Measurements from ENCODE around the gene SEC14L5.

SEC14L5 gene

GRCh38 chr16:4933433-4933832 lies 24.7 kb upstream of the SEC14L5 start:
- DNase-seq (ENCODE audit: low read depth), result no peak
- H3K4me3 ChIP-seq (ENCODE audit: low read depth, low read length), result no peak overlapping the region
- no peak for TF ChIP-seq POLR2A (IDR thresholded peaks at IDR 0.05; ENCODE audit: extremely low read depth, insufficient read length)
- no peak for TF ChIP-seq MAX (IDR thresholded peaks at IDR 0.05; ENCODE audit: low read depth, low read length)
- no peak for TF ChIP-seq MYC (IDR thresholded peaks at IDR 0.05; ENCODE audit: low read depth, low read length)
- TF ChIP-seq CTCF (IDR thresholded peaks at IDR 0.05; ENCODE audit: low read depth, low read length), result no peak

GRCh38 chr16:4933871-4934395 lies 24.2 kb upstream of the SEC14L5 start:
- no peak for TF ChIP-seq CTCF (IDR thresholded peaks at IDR 0.05; ENCODE audit: low read depth, low read length)
- TF ChIP-seq MAX (IDR thresholded peaks at IDR 0.05; ENCODE audit: low read depth, low read length), result no peak
- TF ChIP-seq POLR2A (IDR thresholded peaks at IDR 0.05; ENCODE audit: extremely low read depth, insufficient read length), result no peak
- DNase-seq (ENCODE audit: low read depth), result no peak
- no peak overlapping the region for H3K4me3 ChIP-seq (ENCODE audit: low read depth, low read length)

- no peak overlapping the region for H3K4me3 ChIP-seq (ENCODE audit: low read depth, low read length)
- TF ChIP-seq MYC (IDR thresholded peaks at IDR 0.05; ENCODE audit: low read depth, low read length), result no peak
- TF ChIP-seq POLR2A (IDR thresholded peaks at IDR 0.05; ENCODE audit: extremely low read depth, insufficient read length), result no peak
- no peak for TF ChIP-seq MAX (IDR thresholded peaks at IDR 0.05; ENCODE audit: low read depth, low read length)
- no peak for TF ChIP-seq CTCF (IDR thresholded peaks at IDR 0.05; ENCODE audit: low read depth, low read length)
- DNase-seq (ENCODE audit: low read depth), result no peak
Measured at GRCh38 chr16:4934591-4934990, 23.5 kb upstream of the SEC14L5 start.

- TF ChIP-seq CTCF (IDR thresholded peaks at IDR 0.05; ENCODE audit: low read depth, low read length) (no peak), POLR2A (IDR thresholded peaks at IDR 0.05; ENCODE audit: extremely low read depth, insufficient read length) (no peak), MAX (IDR thresholded peaks at IDR 0.05; ENCODE audit: low read depth, low read length) (no peak), MYC (IDR thresholded peaks at IDR 0.05; ENCODE audit: low read depth, low read length) (no peak)
- peak; percentile 80 for DNase-seq (ENCODE audit: low read depth)
- no peak overlapping the region for H3K4me3 ChIP-seq (ENCODE audit: low read depth, low read length)
Measured at GRCh38 chr16:4935241-4935855, 22.8 kb upstream of the SEC14L5 start.

- H3K4me3 ChIP-seq (ENCODE audit: low read depth, low read length), result no peak overlapping the region
- DNase-seq (ENCODE audit: low read depth), result no peak
- TF ChIP-seq MAX (IDR thresholded peaks at IDR 0.05; ENCODE audit: low read depth, low read length) (no peak), CTCF (IDR thresholded peaks at IDR 0.05; ENCODE audit: low read depth, low read length) (no peak), MYC (IDR thresholded peaks at IDR 0.05; ENCODE audit: low read depth, low read length) (no peak), POLR2A (IDR thresholded peaks at IDR 0.05; ENCODE audit: extremely low read depth, insufficient read length) (no peak)
Measured at GRCh38 chr16:4936181-4936990, 21.7 kb upstream of the SEC14L5 start.

Measured in NB4 (cell line).